GM19238 (cell line): ENCODE results near the gene NRSN2.

Source experiments
- DNase-seq: peaks from one replicate; pipeline ENCODE4 v3.0.0; 2011; ENCODE audit warnings: low spot score; ENCODE audit not compliant: insufficient read length

NRSN2 gene, protein sequence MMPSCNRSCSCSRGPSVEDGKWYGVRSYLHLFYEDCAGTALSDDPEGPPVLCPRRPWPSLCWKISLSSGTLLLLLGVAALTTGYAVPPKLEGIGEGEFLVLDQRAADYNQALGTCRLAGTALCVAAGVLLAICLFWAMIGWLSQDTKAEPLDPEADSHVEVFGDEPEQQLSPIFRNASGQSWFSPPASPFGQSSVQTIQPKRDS

DNA sequence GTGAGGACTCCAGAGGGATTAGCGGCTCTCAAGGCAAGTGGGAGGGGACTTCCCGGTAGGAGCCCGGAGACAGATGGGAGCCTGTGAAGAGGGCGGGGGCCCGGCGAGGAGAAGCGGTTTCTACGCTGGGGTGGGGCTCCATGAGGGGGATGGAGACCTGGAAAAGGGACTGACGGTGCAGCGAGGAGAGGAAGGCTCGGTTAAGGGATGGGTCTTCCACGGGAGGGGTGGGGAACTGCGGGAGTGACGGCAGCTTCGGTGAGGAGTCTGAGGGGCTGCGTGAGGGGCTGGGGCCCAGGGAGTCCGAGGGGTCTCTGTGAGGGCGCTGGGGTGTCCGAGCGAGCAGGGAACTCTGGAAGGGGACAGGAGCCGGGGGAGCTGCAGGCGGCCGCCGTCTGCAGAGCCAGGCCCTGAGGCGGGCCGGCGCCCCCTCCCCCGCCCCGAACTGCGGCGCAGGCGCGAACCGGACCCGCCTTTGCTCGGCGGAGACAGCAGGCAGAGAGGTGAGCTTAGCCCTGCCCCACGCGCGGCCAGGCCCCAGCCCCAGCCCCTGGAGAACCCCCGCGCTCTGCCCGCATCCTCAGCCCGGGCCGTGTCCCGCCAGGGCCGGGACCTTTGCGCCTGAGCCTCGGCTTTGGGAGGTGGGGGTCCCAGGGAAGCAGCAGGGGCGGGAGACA lies at the start of gene NRSN2:
Gene NRSN2, plus strand, starts transcription at position 472 of the 677 bp plus-strand sequence. CDS start 2,533 bp downstream, outside the sequence.
- DNase-seq: peak; percentile 70

DNA sequence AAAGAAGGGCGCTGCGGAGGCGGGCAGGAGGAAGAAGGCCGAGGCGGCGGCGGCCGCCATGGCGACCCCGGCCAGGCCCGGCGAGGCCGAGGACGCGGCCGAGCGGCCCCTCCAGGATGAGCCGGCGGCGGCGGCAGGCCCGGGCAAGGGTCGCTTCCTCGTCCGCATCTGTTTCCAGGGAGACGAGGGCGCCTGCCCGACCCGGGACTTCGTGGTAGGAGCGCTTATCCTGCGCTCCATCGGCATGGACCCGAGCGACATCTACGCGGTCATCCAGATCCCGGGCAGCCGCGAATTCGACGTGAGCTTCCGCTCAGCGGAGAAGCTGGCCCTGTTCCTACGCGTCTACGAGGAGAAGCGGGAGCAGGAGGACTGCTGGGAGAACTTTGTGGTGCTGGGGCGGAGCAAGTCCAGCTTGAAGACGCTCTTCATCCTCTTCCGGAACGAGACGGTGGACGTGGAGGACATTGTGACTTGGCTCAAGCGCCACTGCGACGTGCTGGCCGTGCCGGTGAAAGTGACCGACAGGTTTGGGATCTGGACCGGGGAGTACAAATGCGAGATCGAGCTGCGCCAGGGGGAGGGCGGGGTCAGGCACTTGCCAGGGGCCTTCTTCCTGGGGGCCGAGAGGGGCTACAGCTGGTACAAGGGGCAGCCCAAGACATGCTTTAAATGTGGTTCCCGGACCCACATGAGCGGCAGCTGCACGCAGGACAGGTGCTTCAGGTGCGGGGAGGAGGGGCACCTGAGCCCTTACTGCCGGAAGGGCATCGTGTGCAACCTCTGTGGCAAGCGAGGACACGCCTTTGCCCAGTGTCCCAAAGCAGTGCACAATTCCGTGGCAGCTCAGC lies 48.8 kb upstream of the NRSN2 start:
- peak; percentile 41 for DNase-seq

DNA sequence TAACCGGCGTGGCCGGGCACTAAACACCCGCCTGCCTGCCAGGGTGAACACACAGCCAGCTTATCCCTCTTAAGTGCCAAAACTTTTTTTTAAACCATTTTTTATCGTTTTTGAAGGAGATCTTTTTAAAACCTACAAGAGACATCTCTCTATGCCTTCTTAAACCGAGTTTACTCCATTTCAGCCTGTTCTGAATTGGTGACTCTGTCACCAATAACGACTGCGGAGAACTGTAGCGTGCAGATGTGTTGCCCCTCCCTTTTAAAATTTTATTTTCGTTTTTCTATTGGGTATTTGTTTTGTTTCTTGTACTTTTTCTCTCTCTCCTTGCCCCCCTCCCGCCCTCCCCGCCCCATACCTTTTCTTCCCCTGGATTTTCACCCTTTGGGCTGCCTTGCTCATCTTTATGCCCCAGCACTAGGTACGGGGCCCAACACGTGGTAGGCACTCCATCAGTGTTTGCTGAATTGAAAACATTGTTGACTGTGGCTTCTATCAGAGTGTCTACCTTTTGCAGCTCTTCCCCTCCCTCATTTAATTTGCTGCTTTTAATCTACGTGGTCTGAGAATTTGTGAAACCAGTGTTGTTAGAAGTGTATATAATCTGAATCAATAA lies 48.0 kb upstream of the NRSN2 start:
- no peak for DNase-seq

DNA sequence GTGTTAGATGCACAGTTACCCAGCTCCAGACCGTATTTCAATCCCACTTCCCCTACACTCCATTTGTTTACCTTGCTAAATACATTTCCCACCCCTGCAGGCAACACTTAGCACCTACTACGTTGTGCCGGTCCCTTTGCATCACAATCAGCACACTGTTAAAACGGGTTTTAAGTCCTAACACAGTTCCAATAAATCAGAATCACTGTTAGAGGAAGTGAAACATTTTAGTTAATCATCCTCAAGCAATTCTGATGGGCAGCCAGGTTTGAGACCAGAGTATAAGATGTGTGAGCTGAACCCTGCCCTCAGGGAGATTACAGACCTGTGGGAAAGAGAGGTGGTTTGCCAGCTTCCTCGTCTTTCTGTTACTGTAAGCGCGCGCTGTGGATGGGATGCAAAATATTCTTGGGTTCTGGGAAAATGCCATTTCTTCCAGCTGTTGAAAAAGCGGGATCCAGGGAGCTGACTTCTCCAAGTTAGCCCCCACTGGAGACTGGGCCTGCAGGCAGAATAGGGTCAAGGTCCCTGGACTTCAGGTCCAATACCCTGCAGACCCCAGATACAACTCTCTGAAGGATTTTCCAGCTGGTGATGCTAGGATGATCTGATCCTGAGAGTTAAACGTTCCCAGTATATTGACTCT lies 46.4 kb upstream of the NRSN2 start:
- DNase-seq: no peak

DNA sequence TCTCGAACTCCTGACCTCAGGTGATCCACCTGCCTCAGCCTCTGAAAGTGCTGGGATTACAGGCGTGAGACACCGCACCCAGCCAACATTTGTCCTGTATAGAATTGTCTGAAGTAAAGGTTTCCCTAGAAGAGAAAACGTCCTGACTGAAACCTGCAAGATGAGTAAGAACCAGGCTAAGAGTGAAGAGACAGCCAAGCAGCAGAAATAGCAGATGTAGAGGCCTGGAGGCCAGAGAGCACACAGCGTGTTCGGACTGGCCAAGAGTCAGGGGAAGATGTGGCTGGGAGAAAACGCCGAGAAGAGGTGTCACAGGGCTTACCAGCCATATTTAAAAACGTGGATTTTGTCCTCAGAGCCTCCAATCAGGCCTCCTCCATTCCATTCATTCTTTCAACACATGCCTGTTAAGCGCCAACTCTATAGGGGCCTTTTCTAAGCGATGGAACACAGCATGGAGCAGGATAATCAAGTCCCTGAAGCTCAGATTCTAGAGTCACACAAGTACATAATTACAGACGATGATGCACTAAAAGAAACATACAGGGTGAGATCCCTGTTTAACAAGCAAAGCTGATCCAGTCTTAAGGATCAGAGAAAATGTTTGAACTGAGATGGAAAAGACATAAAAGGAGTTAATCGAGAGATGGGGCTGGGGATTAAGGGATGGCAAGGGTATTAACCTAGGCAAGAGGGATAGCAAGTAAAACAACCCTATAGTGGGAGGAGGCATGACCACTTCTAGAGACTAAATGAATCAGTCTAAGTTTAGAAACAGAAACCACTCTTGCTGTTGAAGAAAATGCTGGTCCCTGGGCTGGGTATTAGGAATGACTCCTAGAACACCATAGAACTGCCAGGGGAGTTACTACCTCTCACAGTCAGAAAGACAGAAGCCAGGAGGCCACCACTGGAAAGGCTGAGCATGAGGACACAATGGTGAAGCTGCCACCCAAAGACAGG lies 44.7 kb upstream of the NRSN2 start:
- no peak for DNase-seq

DNA sequence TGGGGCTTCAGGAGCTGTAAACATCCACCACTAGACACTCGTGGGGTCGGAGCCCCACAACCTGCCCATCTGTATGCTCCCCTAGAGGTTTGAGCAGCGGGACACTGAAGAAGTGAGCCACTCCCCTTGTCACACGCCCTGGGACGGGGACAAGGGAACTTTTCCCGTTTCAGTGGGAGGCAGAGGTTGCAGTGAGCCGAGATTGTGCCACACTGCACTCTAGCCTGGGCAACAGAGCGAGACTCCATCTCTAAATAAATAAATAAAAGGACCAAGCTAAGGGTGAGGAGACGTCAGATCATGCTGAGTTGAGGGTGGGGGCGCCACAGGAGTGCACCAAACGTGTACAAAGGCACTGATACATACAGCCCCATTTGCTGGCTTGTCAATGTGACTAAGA lies 41.2 kb upstream of the NRSN2 start:
- no peak for DNase-seq

DNA sequence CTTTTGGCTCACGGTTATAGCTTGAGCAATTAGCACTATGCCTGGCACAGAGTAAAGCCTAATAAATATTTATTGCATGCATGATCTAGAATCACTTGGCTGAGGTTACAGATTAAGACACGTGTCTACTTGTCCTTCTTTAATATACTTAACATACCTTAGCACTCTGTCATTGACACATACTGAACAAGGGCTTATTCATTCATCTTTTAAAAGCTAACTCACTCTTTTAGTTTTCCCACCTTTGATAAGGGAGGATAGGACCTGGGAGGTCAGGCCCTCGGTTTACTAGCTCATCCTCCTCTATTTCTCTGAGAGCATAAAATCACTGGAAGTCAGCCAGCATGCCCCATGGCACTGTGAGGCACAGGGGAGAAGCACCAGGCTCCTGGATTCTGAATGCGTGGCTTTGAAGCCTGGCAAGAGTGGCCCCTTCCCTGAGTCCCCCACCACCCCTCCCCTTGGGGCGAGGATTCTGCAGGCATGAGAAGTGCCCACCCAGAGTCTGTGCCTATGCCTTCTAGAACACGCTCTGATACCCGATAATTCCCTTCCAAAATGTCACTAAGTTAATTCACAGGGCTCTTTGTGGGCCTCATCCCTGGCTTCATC lies 38.4 kb upstream of the NRSN2 start:
- DNase-seq: no peak

DNA sequence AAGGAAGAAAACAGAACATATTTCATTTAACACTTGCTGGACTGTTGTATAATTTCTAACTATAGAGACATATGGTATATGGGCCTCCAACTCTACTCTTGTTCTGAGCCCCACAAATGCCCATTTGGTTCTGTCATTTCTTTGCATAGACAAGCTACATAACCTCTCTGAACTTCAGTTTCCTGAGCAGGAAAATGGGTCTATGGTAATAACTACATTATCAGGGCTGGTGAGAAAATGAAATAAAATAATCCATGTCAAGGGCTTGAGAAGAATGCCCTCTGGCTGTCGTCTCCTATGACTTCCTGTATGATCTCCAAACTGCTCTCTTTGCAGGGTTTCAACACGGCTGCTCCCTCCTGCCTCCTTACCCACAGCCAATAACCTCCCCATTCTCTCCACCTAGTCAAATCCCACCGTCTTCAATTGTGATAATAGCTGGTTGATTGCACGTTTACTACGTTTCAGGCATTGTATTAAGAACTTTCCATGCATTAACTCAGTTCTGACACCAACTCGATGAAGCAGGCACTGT lies 37.5 kb upstream of the NRSN2 start:
- DNase-seq: no peak

DNA sequence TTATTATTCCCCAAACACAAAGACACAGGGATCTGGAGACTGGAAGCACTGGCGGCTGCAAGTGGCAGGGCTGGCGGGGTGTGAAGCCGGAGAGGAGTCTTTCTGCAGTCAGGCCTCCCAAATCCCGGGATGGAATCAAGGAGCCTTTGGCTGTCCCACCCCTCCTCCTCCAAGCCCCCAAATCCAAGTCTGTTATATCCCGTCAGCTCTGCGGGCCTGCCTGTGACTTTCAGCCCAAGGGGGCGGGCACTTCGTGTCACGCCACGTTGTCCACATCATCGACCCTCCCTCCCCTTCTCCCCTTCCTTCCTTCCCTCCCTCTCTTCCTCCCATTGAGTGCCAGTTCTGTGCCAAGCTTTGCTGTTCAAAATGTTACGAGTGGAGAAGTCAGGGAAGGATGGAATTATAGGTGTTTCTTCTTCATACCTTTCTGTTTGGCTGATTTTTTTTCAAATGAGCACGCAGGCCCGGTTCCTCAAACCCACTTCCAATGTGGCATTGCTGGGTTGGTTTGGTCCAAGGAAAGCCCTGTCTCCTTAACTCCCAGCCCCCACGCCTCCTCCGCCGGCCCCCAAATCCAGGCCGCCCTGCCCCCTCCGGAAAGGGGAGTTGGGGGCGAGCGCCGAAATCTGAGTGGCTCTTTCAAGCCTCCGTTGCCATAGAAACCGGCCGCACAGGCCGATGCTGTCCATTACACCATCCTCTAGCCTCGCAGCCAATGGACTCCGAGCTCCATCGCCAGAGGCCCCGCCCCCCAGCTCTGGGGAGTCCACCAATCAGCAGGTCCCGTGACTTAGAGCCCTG lies 36.9 kb upstream of the NRSN2 start:
- peak; percentile 96 for DNase-seq

DNA sequence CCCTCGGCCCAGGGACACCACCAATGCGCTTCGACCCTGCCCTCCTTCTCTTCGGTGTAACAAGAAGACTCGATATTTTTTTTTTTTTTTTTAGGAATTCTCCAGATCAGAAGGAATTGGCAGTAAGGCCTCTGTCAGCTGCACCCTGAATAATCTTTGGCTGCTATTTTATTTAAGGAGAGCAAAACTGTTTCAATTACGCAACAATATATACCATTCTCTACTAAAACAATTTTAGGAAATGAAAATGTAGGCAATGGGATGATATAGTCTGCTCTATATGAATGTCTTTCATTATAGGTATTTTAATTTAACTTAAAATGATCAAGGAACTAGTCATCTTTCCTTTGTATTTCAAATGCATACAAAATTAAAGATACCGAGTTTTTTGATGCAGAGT lies 36.3 kb upstream of the NRSN2 start:
- no peak for DNase-seq

DNA sequence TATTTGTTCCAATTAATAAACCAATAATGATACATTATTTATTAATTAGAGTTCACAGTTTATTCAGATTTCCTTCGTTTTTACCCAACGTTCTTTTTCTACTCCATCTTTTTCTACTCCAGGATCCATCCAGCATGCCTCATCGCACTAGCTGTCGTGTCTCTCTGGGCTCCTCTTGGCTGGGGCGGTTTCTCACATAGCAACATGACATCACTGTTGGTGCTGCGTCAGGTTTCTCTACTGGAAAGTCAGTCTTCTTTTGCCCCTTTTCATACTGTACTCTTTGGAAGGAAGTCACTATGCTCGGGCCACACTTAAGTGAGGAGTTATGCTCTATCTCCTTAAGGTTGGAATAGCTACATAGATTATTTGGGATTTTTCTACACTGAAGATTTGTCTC lies 35.3 kb upstream of the NRSN2 start:
- DNase-seq: no peak

DNA sequence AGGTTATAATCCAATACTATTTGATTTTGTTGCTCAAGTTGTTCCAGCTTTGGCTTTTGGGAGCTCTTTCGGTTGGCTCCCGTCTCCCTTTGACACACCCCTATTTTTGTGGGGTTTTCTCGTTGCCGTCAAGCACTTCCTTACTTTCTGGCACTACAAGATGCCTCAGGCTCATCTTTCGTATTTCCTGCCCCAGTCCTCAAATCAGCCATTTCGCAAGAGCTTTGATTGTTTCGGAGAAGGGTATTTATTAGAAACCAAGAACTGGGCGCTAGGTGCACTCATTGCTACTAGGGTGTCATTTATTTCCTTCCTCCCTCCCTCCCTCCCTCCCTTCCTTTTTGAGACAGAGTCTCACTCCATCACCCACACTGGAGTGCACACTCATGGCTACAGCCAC lies 34.8 kb upstream of the NRSN2 start:
- DNase-seq: no peak

DNA sequence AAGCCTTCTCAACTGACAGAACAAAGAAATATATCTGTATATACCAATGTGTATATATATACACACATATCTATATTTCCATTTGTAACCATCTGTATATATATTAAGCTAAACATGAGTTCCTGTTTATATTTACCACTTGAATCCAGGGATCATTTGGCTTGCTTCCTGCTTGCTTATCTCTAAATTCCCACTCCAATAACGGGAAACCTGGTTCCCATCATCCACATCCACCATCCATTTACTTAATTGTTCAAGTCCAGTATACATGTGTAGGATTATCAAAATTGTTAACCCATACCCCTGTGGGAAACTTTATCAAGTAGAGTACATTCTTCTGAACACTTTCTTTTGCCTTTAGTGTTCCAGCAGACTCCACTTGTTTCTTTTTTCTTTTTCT lies 34.0 kb upstream of the NRSN2 start:
- DNase-seq: no peak

DNA sequence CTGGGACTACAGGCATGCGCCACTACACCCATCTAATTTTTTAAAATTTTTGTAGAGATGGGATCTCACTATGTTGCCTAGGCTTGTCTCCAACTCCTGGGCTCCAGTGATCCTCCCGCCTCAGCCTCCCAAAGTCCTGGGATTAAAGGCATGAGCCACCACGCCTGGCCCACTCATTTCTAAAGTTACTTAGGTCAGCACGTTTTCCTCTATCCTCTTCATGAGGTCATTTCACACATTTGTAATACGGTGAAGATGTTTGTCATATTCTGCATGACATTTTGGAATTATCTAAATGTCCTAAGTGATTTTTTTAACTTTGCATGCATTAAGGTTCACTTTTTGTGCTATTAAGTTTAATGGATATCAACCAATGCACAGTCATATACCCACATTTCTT lies 33.5 kb upstream of the NRSN2 start:
- no peak for DNase-seq

DNA sequence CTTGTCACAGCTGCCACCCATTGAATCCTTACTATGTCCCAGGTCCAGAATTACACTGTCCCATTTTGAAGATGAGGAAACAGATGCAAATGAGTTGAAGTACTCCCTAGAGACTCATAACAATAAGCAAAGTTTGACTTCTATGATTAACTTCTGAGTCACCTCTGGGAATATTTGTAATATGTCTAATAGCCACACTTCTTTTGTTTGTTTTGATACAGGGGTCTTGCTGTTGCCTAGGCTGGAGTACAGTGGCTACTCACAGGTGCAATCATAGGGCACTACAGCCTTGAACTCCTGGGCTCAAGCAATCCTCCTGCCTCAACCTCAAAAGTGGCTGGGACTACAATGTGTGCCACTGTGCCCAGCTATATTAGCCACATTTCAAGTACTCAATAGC lies 33.0 kb upstream of the NRSN2 start:
- DNase-seq: no peak

DNA sequence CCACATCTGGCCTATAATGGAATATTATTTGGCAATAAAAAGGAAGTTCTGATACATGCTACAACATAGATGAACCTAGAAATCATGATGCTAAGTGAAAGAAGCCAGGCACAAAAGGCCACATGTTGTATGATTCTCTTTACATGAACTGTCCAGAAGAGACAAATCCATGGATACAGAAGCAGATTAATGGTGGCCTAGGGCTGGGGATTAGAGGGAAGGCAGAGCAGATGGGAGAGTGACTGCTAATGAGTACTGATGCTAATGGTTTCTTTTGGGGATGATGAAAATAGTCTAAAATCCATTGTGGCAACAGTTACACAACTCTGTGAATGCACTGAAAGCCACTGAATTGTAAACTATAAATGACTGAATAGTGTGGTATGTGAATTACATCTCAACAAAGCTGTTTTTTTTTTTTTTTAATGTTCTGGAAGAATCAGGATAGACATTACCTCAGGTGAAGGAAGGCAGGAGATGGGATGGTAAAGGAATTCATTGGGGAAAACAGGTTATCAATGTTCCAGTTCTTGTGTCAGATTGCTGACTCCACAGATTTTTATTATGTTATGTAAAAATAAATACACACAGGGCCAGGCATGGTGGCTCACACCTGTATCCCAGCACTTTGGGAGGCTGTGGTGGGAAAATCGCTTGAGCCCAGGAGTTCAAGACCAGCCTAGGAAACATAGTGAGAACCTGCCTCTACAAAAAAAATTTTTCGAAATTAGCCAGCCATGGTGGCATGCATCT lies 30.4 kb upstream of the NRSN2 start:
- no peak for DNase-seq

DNA sequence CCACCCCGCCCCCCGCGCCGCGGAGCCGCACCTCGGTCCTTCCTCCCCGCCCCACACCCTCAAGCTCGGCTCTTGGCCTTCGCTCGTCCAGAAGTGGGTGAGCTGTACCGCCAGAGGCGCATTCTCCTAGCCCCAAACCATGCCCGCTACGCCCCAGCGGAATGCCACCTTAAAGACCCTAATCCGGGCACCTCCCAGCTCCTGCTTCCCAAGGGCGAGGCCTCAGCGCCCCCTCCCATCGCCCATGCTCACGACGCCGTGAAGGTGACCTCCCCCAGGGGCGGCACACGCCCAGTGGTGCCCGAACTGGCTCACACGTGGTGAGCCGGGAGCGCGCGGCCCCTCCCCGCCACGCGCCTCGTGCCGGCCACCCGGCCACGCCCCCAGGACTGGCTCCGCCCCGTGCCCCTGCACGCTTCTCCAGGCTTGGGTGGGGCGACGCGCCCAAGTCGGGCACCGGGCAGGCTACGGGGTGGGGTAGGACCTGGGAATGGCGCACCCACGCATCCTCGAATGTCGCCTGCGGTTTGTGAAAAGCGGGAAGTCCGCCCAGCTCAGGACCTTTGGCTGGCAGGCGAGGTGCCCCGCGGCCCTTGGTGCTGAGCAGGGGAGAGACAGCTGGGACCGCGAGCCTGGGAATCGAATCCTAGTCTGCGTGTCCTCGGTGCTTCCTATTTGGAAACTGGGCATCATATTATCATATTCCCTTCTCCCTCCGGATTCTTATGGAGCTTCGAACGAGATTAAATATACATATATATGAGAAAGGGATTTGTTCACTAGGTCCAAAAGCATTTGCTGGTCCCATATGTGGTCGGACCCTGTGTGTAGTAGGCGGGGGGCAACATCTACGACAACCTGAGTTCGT lies 22.5 kb upstream of the NRSN2 start:
- peak; percentile 85 for DNase-seq
